Lung microvascular endothelial cell (primary cell): ENCODE measurements around the gene CLBA1. TPM values are rescaled to one million over a fixed set of nuclear protein-coding genes. Genes with fewer than 3 reads are reported as not detected.
"Not testable (repeated sequence)": the region's sequence is repeated elsewhere in the genome, so short reads cannot be mapped to it uniquely, and the experiment has no call there.

ENCODE experiments used
- DNase-seq, 2 donors: peaks; one replicate each; pipeline versions ENCODE4 v3.0.0 to v3.0.0-alpha.2; 2010; ENCODE audit warnings: low read depth in 2 of 2
- total RNA-seq: library from RNA; depleted of rRNA; stranded (reverse); fragments of >200 nt; gene quantifications from 2 replicates; pipeline ENCODE4 v1.2.1, GENCODE V29; 2014

Gene CLBA1
- total RNA-seq, 1 donor from 2014 or later: 3.2 TPM

DNA sequence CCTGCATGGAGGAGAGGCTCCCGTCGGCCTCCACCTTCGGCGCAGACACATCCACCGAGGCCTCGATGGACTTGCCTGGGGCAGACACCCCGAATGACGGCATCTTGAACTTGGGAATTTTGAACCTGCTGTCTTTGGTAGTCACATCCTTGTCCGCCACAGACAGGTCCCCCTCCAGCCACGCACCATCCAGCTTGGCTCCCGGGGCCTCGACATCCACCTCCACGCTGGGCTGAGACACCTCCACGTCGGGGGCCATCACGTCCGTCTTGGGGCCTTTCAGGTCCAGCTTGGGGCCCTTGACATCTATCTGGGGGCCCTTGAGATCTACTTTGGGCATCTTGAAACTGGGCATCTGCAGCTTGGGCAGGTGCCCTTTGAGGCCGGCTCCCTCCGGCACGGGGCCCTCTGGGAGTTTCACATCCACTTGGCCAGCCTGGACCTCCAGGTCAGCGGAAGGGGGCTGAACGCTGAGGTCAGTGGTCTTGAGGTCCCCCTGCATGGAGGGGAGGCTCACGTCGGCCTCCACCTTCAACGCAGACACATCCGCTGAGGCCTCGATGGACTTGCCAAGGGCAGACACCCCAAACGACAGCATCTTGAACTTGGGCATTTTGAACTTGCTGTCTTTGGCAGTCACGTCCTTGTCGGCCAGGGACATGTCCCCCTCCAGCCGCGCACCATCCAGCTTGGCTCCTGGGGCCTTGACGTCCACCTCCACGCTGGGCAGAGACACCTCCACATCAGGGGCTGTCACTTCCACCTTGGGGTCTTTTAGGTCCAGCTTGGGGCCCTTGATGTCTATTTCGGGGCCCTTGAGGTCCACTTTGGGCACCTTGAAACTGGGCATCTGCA is 37.5 kb upstream of the CLBA1 start:
- not testable (repeated sequence) for DNase-seq

DNA sequence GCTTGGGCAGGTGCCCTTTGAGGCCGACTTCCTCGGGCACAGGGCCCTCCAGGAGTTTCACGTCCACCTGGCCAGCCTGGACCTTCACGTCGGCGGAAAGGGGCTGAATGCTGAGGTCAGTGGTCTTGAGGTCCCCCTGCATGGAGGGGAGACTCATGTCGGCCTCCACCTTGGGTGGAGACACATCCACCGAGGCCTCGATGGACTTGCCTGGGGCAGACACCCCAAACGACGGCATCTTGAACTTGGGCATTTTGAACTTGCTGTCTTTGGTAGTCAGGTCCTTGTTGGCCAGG is 36.9 kb upstream of the CLBA1 start:
- DNase-seq: no peak

- not testable (repeated sequence) for DNase-seq
Observed at GRCh38 chr14:104949406-104949955, 36.1 kb upstream of the CLBA1 start.

DNA sequence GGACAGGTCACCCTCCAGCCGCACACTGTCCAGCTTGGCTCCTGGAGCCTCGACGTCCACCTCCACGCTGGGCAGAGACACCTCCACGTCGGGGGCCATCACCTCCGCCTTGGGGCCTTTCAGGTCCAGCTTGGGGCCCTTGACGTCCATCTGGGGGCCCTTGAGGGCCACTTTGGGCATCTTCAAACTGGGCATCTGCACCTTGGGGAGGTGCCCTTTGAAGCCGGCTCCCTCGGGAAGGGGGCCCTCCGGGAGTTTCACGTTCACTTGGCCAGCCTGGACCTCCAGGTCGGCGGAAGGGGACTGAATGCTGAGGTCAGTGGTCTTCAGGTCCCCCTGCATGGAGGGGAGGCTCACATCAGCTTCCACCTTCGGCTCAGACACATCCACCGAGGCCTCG is 35.6 kb upstream of the CLBA1 start:
- DNase-seq: no peak

GRCh38 chr14:104950701-104951100 is 34.9 kb upstream of the CLBA1 start:
- DNase-seq: not testable (repeated sequence)

- not testable (repeated sequence) for DNase-seq
Observed at GRCh38 chr14:104951863-104952657, 33.5 kb upstream of the CLBA1 start.

DNA sequence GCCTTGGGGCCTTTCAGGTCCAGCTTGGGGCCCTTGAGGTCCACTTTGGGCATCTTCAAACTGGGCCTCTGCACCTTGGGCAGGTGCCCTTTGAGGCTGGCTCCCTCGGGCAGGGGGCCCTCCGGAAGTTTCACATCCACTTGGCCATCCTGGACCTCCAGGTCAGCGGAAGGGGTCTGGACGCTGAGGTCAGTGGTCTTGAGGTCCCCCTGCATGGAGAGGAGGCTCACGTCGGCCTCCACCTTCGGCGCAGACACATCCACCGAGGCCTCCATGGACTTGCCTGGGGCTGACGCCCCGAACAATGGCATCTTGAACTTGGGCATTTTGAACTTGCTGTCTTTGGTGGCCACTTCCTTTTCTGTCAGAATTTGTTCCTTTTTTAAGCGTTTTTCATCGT is 32.5 kb upstream of the CLBA1 start:
- DNase-seq: no peak

GRCh38 chr14:104953896-104954656 is 31.5 kb upstream of the CLBA1 start:
- no peak for DNase-seq

- DNase-seq: no peak
Observed at GRCh38 chr14:104954746-104955395, 30.7 kb upstream of the CLBA1 start.

DNA sequence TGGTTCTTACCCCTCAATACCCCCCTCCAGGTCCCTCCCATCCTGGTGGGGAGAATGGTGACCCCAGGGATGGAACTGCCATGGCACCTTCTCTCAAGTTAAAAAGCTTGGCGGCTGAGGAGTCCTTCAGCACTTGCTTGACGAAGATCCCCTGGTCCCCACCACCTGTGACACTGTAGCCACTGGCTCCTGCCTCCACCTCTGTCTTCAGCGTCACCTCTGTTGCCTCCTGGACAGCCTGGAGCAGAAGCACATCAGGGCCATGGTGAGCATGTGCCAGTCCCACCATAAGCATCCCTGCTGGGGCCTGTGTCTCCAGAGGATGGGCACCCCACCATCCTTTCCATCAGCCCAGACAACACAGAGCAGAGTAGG is 30.2 kb upstream of the CLBA1 start:
- no peak for DNase-seq

- no peak for DNase-seq
Observed at GRCh38 chr14:104956290-104956890, 29.2 kb upstream of the CLBA1 start.

GRCh38 chr14:104957146-104958113 is 28.2 kb upstream of the CLBA1 start:
- DNase-seq: no peak

DNA sequence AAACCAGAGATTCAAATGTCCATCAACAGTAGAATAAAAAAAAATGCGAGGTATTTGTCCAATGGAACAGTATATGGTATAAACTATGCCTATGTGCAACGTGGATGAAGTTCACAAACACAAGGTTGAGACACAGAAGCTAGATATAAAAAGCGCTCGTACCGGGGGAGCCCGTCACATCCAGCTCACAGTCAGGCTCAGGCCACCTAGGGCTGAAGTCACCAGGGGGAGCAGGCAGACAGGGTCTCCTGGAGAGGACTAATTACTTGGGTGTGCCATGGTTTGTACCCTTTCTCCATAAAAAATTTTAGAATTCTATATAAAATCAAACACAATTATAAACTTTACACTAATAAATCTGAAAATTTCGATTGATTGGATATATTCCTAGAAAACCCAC is 21.0 kb upstream of the CLBA1 start:
- no peak for DNase-seq

DNA sequence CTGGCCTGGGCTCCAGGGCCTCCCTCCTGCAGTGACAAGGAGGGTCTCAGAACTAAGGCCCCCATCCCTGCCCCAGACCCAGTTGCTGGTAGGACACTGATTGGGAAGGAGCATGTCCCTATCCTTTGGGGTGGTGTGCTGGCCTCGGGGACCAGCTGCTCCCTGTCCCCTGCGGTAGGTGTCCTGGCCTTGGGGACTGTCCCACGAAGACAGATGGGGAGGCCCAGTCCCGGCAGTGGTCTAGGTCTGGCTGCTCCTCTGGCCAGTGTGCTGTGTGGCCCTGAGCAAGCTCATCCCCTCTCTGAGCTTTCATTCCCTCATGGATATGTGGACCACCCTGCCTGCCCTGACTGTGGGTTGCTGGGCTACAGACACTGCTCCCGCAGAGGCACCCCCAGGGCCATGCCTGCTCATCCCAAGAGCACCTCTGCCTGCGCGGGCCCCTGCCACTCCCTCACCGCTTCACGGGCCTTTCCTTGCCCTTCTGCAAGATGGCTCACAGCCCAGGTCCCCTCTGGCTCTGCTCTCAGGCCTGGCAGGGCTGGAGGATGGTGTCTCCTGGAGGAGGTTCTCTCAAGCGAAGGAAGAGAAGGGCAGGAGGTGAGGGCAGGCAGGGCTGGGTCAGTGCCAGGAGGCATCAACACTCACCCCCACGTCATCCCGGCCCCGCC is 19.9 kb upstream of the CLBA1 start:
- DNase-seq: no peak

GRCh38 chr14:104966261-104966865 is 19.2 kb upstream of the CLBA1 start:
- DNase-seq: no peak

- no peak for DNase-seq
Observed at GRCh38 chr14:104966981-104967385, 18.6 kb upstream of the CLBA1 start.

GRCh38 chr14:104967386-104968152 is 18.0 kb upstream of the CLBA1 start:
- peak; percentile 53 to 62 for DNase-seq

DNA sequence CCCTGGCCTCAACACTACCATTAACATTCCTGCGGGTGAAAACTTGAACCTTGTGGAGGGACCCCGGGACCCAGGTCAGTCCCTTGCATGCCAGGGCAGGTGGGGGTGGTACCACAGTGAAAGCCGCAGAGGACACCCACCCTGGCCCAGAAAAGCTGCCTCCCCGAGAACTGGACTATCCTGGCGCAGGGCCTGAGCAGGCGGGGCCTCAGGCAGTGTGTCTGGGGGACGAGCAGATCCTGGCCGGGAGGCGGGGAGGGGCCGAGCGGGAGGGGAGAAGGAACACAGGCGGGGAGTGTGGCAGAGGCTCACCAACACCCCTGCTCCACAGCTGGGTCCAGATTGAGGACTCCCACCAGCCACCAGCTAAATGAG is 17.4 kb upstream of the CLBA1 start:
- peak; percentile 60 to 62 for DNase-seq
